Measurements from ENCODE around the gene PSMG3.
"Not testable (repeated sequence)": the region's sequence is repeated elsewhere in the genome, so short reads cannot be mapped to it uniquely, and the experiment has no call there.

PSMG3 gene

DNA sequence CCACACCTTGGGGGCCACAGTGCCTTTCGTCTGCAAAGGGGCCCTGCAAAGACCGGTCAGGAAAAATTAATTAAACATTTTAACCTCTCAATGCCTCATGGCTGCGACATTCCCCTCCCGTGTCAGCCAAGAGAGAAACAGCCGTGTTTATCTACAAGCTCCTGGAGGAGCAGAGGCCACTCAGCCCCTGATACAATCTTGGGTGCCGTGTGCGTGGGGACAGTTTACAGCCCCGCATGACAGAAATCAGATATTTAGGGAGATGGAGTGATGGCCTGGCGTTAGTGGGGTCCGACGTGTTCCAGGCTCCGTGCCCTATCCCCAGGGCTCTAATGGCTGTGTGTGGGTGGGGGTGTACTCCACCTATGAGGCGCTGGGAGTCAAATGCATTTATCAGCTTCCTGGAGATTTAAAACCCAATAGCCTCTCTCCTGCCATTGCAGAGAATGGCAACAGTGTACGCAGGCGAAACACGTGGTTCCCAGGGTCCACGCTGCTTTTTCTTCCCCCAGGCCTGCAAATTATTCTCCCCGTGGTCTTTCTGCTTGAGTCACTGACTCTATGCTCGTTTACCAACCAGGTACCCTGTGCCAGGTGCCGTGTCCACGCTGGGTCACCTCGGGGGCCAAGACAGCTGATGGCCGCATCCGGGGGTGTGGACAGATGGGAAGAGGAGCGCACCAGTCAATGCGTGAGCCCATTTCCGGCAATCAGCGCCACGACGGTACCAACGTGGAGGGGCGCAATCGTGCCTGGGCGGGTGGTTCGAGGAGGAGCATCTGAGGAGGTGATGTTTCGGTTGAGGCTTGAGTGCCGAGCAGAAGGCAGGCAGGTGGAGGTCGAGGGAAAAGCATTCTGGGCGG, 26.6 kb upstream of the PSMG3 start:
- no peak for DNase-seq

DNA sequence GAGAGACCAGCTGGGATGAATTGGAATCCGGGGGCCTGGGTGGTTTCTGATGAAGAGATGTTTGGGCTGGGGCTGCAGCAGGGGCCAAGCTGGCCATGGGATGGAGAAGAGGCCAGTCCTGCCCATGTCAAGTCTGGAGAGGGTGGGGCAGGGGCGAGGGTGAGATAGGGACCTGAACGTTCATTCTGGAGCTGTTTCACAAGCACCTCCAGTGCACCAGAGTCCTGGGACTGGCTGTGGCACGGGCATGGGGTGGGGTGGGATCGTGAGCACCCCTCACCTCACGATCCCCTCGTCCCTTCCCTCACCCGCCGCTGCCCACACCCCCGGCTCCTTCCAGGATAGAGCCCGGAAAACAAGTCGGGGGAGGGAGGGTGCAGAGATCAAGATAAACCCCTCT, 25.8 kb upstream of the PSMG3 start:
- DNase-seq, result no peak

DNA sequence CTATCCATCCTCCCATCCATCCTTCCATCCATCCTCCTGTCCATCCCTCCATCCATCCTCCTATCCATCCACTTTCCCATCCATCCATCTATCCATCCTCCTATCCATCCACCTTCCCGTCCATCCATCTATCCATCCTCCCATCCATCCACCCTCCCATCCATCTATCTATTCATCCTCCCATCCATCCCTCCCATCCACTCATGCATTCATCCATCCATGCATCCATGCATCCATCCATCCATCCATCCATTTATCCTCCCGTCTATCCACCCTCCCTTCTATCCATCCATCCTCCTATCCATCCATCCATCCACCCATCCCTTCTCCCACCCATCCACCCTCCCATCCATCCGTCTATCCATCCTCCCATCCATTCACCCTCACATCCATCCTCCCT, 25.2 kb upstream of the PSMG3 start:
- DNase-seq, result no peak

DNA sequence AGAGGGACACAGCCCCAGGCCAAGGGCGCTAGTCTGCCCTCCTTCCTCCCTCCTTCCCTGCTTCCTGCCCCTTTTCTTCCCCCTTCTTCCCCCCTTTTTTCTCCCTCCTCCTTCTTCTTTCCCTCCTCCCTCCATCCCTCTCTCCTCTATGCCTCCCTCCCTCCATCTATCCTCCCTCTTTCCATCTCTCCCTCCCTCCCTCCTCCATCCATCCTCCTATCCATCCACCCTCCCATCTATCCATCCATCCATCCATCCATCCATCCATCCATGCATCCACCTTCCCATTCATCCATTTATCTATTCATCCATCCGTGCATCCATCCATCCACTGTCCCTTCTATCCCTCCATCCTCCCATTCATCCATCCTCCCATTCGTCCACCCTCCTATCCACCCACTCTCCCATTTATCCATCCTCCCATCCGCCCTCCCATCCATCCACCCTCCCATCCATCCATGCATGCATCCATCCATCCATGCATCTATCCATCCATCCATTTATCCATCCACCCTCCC, 24.1 kb upstream of the PSMG3 start:
- no peak for DNase-seq

DNA sequence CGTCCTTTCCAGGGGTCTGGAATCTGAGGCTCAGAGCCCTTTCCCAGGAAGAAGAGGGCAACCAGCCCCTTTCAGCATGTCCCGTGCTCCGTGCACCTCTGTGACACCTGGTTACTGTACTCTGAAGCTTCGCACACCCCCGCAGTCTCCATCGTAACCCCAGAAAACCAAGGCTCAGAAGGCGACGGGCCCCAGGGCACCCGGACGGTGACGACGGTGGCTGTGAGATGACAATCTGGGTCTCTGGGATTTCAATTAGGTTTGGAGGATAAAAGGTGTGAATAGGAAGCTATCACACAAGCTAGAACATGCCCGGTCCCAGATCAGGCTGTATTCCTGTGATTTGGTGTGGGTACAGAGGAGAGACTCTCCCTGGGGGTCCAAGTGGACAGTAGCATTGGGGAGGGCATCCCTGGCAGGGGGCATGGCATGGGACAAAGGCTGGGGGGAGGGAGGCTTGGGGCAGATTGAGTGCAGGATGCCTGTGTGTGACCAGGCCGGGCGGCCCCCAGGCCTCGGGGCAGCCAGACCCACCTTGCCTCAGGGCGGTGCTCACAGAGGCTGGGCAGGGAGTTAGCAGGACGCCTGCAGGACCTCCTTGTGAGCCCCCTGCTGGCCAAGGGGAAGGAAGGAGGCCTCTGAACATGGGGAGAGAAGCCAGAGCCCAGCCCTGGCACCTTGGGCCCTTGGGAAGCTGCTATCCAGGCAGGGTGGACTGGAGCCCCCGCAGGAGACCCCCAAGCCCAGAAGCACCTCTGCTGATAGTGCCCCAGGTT, 23.4 kb upstream of the PSMG3 start:
- no peak for DNase-seq

DNA sequence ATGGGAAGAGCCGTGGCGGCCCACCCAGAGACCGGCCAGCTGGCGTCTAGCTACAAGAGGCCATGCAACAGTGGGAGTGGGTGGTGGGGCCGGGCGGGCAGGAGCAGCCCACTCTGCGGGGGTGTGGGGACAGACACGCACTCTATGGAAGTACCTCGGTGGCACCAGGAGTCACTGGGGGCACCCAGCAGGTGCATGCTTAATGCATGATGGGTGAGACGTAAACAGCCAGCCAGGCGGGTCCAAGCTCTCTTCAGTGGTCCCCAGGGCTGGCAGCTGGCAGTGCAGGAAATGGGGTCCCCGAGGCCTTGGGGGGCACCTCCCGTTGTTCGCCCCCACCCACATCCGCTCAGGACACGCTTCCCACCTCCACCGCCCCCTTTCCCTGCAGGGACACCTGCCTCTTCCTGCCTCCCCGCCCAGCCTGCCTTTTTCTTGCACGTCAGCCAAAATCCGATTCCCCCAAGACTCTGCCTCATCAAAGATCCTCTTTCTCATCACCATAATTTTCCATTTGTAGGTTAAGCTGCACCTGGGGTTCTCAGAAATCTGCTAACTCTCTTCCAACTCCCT, 22.6 kb upstream of the PSMG3 start:
- no peak for DNase-seq

DNA sequence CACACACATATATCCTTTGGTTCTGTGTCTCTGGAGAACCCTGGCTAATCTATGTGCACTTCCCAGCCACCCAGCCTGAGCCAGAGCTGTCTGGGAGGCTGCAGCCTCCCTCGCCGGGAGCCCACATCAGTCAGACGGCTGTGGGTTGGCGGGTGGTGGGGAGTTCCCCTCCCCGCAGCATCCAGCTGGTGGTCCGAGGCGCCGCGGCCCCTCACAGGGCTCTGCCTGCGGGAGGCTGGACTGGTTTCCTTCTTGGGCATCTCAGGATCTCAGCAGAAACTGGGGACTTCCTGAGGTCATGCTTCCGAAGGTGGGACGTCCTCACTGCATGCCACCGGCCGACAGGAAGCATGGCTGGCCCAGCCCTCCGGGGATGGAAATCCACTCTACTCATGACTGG, 22.0 kb upstream of the PSMG3 start:
- DNase-seq, result no peak

DNA sequence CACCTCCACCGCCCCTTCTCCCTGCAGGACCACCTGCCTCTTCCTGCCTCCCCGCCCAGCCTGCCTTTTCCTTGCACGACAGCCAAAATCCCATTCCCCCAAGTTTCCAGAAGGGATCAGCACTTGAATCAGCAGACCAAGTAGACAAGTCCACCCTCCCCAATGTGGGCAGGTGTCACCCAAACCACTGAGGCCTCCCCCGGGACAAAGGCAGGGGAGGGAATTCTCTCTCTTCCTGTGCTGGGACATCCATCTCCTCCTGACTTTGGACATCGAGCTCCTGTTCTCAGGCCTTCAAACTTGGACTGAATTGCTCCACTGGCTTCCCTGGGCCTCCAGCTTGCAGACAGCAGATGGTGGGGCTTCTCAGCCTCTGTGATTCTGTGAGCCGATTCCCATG, 21.6 kb upstream of the PSMG3 start:
- DNase-seq, result peak in 1 of 2 experiments; percentile 11

DNA sequence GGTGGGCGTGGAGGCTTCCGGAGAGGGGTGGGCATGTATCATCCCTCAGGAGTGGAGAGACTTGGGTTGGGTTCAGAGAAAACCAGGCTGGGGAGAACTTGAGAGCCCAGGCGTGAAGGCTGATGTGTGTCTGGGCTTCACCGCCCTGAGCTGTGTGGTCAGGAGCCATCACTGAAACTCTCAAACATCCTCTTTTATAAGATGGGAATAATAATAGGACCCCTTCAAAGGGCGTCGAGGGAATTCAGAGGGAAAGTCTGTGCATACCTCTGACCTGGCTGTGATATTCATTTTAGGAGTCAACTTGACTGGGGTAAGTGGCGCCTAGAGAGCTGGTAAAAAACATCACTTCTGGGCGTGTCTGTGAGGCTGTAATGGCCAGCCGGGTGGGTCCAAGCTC, 21.1 kb upstream of the PSMG3 start:
- DNase-seq, result no peak

DNA sequence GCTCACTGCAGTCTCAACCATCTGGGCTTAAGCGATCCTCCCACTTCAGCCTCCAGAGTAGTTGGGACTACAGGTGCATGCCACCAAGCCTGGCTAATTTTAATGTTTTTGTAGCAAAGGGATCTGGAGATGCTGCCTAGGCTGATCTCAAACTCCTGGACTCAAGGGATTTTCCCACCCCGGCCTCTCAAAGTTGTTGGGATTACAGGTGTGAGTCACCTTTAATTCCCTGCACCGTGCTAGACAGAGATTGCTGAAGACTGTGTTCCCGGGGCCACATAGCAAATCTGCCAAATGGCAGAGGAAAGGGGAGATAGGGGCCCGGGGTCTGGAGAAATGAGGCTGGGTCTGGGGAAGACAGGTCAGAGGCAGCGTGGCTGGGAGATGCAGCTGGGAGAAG, 20.6 kb upstream of the PSMG3 start:
- no peak for DNase-seq

DNA sequence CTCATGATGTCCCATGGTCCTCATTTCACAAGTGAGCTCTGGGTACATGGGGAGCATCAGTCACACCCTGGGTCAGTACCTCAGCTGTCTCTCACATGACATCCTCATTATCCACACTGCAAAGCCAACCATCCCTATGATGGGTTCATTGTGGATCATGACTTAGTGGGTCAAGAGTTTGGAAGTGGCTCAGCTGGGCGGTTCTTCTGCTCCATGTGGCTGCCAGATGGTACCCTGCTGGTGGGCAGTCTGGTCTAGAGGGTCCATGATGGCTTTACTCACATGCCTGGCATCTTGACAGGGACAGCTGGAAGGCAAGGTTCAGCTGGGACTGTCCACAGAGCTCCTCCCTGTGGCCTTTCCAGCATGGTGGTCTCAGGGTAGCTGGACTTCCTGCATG, 19.1 kb upstream of the PSMG3 start:
- DNase-seq, result no peak

DNA sequence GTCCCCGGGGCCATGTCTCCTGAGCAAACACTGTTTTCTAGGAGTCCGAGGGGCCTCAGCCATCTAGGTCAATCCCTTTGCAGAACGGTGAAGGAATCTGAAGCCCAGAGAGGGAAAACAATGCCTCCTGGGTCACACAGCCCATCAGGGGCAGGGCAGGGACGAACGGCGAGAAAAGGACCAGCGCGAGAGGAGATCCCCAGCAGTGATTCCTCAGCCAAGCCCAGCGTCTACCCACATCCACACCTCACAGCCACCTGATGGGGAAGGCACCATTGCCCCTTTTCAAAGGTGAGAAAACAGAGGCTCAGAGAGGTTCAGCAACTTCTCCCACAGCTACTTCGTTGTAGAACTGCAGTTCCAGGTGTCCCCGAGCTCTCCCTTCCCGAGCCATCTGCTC, 17.9 kb upstream of the PSMG3 start:
- DNase-seq, result no peak

DNA sequence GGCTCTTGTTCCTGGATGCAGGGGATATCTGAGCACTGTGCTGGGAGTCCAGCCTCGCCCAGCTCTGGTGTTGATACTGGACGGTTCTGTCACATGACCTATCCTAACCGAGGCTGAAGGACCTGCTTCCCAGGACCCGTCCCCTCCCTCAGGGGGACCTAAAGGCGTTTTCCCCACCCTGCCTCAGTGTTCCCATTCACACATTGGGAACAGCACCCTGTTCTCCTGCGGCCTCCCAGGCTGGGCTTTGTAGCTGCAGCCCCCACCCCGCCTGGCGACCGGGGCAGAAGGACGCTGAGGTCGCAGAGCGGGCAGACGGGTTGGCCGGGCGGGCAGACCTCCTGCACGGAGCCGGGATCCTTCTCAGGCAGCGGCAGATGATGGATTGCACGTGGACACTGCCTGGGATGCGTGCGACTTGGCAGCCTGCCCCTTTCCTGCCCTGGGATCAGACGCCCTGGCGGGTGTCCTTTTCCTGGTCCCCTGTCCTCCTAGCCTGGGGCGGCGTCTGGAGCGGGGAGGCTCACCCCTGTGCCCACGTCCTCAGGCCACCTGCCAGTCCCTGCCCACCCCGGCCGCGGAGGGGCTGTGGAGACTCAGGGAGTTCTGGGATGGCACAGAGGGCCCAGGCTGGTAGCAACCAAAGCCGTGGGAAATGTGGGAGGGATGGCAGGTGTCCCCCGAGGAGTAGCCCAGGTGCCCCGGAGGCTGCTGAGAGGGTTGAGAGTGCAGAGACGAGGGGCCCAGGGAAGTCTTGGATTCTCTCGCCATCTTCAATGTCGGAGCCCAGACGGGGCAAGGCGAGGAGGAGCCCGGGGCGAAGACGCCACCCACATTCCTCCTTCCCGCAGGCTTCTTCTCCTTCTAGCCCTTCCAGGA, 17.2 kb upstream of the PSMG3 start:
- DNase-seq, result no peak

DNA sequence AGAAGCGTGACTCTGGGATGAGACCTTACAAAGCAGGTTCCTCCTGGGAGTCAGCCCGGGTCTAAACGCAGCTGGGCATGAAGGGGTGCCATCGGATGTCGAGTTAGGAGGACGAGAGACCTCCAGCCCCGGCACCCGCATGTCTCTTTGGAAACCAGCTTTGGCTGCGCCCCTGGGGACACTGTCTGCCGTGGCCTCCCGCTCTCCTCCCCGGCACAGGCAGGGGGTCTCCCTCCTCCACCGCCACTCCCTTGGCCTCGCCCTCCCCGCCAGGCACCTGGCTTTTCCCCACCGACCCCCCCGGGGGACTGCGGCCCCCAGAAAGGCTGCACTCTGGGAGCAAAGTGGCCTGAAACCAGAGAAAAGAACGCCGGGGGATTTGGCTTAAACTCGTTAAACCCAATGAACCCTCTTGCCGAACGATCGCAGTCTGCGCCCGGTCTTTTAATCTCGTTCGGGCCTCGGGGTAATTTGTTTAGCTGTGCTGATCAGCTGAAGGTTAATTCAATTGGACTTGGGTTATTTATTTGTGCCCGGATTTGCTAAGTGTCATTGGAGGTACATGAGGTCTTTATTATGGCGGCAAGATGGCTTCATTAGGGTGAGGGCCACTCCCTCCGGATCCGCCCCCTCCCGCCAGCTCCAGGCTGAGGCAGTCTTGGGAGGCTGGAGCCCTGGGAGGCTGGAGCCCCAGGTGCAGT, 16.4 kb upstream of the PSMG3 start:
- no peak for DNase-seq

DNA sequence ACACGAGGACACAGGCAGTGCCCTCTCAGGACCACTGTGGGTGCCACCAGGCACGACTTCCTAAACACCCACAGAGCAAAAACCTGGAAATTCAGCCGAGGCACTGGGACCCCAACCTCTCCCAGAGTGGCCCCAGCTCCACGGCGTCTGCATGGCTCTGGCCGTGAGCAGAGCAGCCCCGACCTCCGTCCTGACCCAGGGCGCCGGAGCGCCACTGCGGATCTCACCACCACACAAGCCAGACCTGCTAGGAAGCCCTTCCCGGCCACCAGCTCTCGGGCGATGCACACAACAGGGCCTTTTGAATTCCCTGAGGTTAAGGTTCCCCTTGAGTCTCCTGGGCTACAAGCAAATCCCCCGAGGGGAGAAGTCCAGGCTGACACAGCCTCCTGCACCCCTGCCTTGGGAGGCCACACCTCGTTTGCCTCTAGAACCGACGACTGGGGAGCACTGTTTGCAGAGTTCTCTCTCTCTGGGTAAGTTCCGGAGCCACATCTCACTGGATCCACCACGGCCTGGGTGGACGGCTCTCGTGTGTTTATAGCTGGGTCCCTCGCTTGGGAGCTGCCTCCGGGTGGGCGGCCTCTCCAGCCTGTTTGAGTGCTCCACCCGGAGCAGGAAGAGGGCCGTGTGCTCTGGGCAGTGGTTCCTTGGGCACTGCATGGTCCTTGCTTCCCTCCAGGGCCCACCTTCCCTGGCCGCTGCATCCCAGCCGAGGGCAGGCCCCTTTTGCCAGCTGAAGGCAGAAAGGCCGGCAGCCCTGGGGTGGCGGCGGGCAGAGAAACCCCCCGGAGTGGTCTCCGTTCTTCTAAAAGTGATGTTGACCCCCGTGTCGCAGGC, 15.5 kb upstream of the PSMG3 start:
- no peak for DNase-seq

DNA sequence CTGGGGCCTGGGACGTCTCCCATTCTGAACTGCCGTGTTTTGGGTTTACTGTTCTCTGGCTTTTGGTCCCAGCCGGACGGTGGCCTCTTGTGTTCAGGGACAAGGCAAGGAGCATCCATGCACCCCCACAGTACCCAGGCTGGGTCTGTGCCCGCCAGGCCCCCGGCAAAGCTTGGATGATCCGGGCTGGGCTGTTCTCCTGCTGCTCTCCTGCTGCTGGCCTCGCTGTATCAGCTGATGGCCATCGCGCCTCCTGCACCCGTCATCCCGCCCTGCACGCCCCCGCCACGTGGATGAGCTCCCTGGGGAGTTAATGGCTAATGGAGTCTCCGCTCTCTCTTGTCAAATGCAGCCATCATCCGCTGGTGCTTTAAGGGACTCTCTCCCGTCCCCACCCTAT, 14.9 kb upstream of the PSMG3 start:
- no peak for DNase-seq

DNA sequence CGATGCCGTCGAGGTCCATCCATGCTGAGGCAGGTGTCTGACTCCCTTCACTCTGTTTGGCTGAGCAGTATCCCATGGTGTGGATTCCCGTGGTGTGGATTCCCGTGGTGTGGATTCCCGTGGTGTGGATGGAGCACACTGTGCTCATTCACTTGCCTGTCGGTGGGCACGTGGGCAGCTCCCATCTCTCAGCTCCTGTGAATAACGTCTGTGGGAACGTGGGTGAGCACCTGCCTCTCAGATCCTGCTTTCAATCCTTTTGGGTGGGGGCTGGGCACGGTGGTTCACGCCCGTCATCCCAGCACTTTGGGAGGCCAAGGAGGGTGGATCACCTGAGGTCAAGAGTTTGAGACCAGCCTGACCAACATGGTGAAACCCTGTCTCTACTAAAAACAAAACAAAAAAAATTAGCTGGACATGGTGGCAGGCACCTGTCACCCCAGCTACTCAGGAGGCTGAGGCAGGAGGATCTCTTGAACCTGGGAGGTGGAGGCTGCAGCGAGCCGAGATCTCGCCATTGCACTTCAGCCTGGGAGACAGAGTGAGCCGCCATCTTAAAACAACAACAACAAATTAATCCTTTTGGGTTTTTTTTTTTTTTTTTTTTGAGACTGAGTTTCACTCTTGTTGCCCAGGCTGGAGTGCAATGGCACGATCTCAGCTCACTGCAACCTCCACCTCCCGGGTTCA, 13.6 kb upstream of the PSMG3 start:
- not testable (repeated sequence) for DNase-seq

DNA sequence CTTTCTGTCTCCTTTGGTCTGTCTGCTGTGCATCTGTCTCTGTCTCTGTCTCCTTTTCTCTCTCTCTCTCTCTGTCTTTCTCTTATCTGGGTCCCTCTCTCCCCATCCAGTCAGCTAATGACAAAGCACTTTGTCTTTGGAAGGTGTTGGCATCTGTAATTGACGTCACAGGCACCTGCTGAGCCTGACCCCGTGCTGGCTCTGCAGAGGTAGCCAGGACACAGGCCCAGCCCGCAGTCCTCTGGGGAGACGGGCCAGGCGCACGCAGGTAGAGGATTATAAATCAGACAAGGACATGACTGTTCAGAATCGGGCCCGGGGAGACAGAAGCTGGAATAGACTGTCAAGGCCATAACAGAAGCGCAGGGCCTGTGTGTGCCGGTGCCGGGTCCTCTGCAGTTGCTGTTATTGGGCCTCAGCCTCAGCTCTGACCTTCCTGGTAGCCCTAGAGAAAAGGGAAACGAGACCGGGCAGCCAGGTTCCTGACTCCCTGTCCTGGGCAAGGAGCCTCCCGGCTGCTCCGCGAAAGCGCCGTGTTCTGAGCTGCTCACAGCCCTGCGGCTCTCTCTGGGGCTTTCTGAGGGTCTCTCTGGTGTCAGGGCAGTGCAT, 10.7 kb upstream of the PSMG3 start:
- DNase-seq, result no peak

DNA sequence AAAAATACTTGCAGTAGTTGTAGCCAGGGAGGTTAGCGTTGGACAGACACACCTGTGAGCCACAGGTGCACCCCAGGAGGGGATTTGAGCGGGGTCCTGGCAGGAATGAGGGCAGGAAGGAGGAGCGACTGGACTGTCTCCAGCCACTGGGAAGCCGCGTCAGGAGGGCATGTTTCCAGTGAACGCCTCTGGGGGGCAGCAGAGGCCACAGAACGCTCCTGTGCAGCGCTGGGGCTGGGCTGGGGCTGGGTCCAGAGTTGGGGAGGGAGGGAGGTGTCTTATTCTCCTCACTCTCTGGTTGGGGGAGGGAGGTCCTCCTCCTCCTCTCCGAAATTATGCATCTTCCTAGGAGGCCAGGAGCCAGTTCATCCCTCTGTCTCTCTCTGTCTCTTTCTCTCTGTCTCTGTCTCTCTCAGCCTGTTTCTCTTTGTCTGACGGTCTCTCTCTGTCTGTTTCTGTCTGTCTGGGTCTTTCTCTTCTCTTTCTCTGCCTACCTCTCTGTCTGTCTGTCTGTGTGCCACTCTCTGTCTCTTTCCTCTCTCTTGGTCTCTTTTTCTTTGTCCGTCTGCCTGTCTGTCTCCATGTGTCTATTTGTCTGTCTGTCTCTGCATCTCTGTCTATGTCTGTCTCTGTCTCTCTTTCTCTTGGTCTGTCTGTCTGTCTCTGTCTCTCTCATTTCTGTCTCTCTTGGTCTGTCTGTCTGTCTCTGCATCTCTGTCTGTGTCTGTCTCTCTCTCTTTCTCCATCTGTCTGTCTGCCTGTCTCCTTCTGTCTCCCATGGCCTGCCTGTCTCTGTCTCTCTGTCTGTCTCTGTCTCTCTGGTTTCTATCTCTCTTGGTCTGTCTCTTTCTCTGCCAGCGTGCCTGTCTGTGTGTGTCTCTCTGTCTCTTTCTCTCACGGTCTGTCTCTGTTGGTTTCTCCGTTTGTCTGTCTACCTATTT, 9.9 kb upstream of the PSMG3 start:
- peak; percentile 34 to 68 for DNase-seq

Data from NCI-H446 (cell line).